SJSA1 (cell line): Measurements from ENCODE around the gene METRNL. TPM values are rescaled to one million over a fixed set of nuclear protein-coding genes. Genes with fewer than 3 reads are reported as not detected.

Source experiments
- DNase-seq, 2 experiments: peaks; one replicate each; pipeline ENCODE4 v3.0.0-alpha.2; 2015 to 2020; ENCODE audit warnings: low spot score in 2 of 2, low read depth in 1 of 2
- H3K27ac ChIP-seq: fragments of 250-450 bp; sonication (Bioruptor Pico); 2 replicates; pipeline ENCODE4 v1.5.1; 2020; ENCODE audit warnings: mild to moderate bottlenecking, moderate library complexity
- H3K27me3 ChIP-seq: fragments of 250-450 bp; sonication (Bioruptor Pico); replicated peaks from 2 replicates; pipeline ENCODE4 v1.5.1; 2020; ENCODE audit warnings: mild to moderate bottlenecking, moderate library complexity
- H3K36me3 ChIP-seq: fragments of 250-450 bp; sonication (Bioruptor Pico); 2 replicates; pipeline ENCODE4 v1.5.1; 2020; ENCODE audit warnings: mild to moderate bottlenecking
- H3K4me1 ChIP-seq: fragments of 250-450 bp; sonication (Bioruptor Pico); replicated peaks from 2 replicates; pipeline ENCODE4 v1.6.1; 2021; ENCODE audit warnings: mild to moderate bottlenecking
- H3K4me3 ChIP-seq: fragments of 250-450 bp; sonication (Bioruptor Pico); 2 replicates; pipeline ENCODE4 v1.5.1; 2020; ENCODE audit warnings: mild to moderate bottlenecking
- H3K9me3 ChIP-seq: fragments of 250-450 bp; sonication (Bioruptor Pico); replicated peaks from 2 replicates; pipeline ENCODE4 v1.5.1; 2020; ENCODE audit warnings: mild to moderate bottlenecking
- total RNA-seq: library from RNA; depleted of rRNA; stranded (reverse); fragments of >200 nt; shearing (Covaris generic); gene quantifications from 2 replicates; pipeline ENCODE4 v1.2.3, GENCODE V29; 2014

The METRNL gene
- total RNA-seq, 1 experiment from 2014 or later: 128 TPM

GRCh38 chr17:83084214-83084613, 4.8 kb downstream of the METRNL start:
- no peaks in the 10 kb centered on the region for H3K9me3 ChIP-seq
- peak overlapping the region; percentile 71 for H3K27ac ChIP-seq
- no peak for DNase-seq
- no peaks in the 10 kb centered on the region for H3K27me3 ChIP-seq
- peaks cover 47% of the 10 kb centered on the region for H3K4me1 ChIP-seq
- H3K36me3 ChIP-seq: peaks cover 76% of the 10 kb centered on the region
- H3K4me3 ChIP-seq: no peak overlapping the region

GRCh38 chr17:83084621-83085056, 5.2 kb downstream of the METRNL start:
- Histone ChIP-seq H3K36me3 (peaks cover 80% of the 10 kb centered on the region), H3K27ac (peak overlapping the region; percentile 71), H3K9me3 (no peaks in the 10 kb centered on the region), H3K4me1 (peaks cover 47% of the 10 kb centered on the region), H3K27me3 (no peaks in the 10 kb centered on the region), H3K4me3 (no peak overlapping the region)
- DNase-seq: no peak

DNA sequence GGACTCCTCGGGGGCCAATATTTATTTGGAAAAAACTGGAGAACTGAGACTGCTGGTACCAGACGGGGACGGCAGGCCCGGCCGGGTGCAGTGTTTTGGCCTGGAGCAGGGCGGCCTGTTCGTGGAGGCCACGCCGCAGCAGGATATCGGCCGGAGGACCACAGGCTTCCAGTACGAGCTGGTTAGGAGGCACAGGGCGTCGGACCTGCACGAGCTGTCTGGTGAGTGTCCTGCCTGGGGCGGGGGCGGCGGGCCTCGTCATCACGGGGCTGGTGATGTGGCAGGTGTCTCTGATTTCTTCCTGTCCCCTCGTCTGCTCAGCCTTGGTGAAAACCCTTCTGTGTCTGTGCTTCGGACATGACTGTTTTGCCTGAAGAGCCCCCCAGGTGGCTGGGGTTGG, 5.7 kb downstream of the METRNL start:
- no peak for DNase-seq
- peaks cover 47% of the 10 kb centered on the region for H3K4me1 ChIP-seq
- H3K4me3 ChIP-seq: no peak overlapping the region
- H3K27ac ChIP-seq: no peak overlapping the region
- H3K9me3 ChIP-seq: no peaks in the 10 kb centered on the region
- no peaks in the 10 kb centered on the region for H3K27me3 ChIP-seq
- peaks cover 81% of the 10 kb centered on the region for H3K36me3 ChIP-seq

- Histone ChIP-seq H3K36me3 (peaks cover 83% of the 10 kb centered on the region), H3K4me3 (no peak overlapping the region), H3K27me3 (no peaks in the 10 kb centered on the region), H3K27ac (no peak overlapping the region), H3K9me3 (no peaks in the 10 kb centered on the region), H3K4me1 (peaks cover 50% of the 10 kb centered on the region)
- no peak for DNase-seq
Observed at GRCh38 chr17:83085526-83086198, 6.3 kb downstream of the METRNL start.

DNA sequence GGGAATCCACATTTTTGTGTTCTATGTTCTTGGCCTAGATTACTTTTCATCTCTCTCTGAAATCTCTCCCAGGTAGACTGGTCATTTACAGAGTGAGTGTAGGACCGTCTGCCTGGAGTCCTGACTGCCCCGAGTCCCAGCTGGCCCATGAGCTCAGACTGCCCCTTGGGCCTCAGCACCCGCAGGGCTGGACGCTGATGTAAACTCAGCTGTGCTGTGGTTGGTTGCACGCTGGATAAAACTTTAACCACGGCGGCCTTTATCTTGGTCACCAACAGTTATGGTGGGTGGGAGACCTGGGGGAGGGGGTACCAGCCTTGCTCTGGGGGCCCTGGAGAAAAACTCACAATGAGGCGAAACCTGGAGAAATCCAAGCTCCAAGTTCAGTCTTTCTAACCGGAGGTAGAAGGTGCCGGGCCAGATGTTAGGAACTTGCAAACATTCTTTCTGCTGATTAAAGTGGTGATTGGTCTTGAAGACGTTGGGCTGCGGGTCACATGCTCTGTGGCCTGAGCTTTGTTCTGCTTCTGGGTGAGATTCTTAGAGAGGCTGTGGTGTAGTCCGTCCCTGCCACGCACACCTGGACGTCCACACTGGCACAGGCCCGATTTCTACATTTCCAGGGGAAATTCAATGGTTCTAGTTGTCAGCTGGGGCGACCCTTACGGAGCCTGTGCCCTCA, 6.9 kb downstream of the METRNL start:
- Histone ChIP-seq H3K27me3 (no peaks in the 10 kb centered on the region), H3K4me3 (no peak overlapping the region), H3K27ac (no peak overlapping the region), H3K36me3 (peaks cover 85% of the 10 kb centered on the region), H3K4me1 (peaks cover 52% of the 10 kb centered on the region), H3K9me3 (no peaks in the 10 kb centered on the region; the same call in 1 of the 2 replicates)
- no peak for DNase-seq

GRCh38 chr17:83086907-83087787, 7.7 kb downstream of the METRNL start:
- Histone ChIP-seq H3K9me3 (no peaks in the 10 kb centered on the region; the same call in 1 of the 2 replicates), H3K36me3 (peaks cover 85% of the 10 kb centered on the region), H3K27ac (no peak overlapping the region), H3K4me1 (peaks cover 45% of the 10 kb centered on the region), H3K27me3 (no peaks in the 10 kb centered on the region), H3K4me3 (no peak overlapping the region)
- no peak for DNase-seq

DNA sequence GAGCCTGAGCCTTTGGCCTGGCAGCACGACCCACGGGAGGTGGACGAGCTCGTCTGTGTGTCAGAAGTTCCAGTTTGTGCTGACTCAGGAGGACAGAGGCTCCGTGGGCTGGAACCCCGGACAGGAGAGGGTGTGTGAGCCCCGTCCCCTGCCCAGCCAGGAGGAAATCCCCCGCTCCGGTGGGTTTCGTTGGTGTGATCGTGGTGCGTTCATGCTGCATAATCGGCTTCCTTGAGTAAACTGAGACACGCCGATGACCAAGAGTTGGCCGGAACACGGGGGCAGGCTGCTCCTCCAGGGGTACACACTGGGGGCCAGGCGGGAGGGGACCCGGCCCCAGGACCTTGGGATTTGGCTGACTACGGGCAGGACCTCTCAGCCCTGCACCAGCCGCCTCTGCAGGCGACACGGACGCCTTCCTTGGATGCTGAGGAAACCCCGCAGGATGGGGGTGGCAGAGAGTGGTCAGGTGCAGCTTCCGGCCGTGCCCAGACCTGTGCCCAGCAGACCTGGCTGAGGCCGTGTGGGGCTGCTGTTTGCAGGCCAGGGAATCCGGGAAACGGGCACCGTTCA, 8.5 kb downstream of the METRNL start:
- no peak for DNase-seq
- Histone ChIP-seq H3K27ac (no peak overlapping the region), H3K36me3 (peaks cover 82% of the 10 kb centered on the region), H3K4me3 (no peak overlapping the region), H3K27me3 (no peaks in the 10 kb centered on the region), H3K4me1 (peaks cover 38% of the 10 kb centered on the region), H3K9me3 (no peaks in the 10 kb centered on the region; the same call in 1 of the 2 replicates)

- Histone ChIP-seq H3K27ac (no peak overlapping the region), H3K4me3 (no peak overlapping the region), H3K4me1 (peaks cover 32% of the 10 kb centered on the region), H3K36me3 (peaks cover 83% of the 10 kb centered on the region), H3K27me3 (no peaks in the 10 kb centered on the region), H3K9me3 (no peaks in the 10 kb centered on the region; the same call in 1 of the 2 replicates)
- DNase-seq: no peak
Observed at GRCh38 chr17:83088451-83088850, 9.0 kb downstream of the METRNL start.

DNA sequence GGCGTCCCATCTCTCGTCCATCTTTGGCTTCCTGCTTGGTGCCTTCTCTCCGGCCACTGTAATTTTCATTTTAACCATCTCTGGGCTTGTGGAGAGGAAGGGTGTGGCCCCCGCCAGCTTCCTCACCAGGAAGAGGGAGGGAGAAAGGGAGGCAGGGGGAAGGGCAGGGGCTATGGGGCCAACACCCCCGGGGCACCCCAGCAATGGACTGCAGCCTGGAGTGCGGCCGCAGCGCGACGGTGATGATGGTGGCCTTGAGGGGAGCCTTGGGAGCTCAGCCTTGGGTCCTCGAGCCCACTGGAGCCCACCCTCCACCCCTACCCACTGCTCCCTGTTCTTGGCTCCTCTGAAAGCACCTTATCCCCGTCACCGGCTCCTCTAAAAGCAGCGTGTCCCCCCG, 9.5 kb downstream of the METRNL start:
- no peak overlapping the region for H3K4me3 ChIP-seq
- no peaks in the 10 kb centered on the region; the same call in 1 of the 2 replicates for H3K9me3 ChIP-seq
- no peak overlapping the region for H3K27ac ChIP-seq
- H3K4me1 ChIP-seq: peaks cover 28% of the 10 kb centered on the region
- peaks cover 88% of the 10 kb centered on the region for H3K36me3 ChIP-seq
- no peaks in the 10 kb centered on the region for H3K27me3 ChIP-seq
- no peak for DNase-seq

- Histone ChIP-seq H3K27me3 (no peaks in the 10 kb centered on the region), H3K4me3 (no peak overlapping the region), H3K9me3 (no peaks in the 10 kb centered on the region; the same call in 1 of the 2 replicates), H3K4me1 (peaks cover 21% of the 10 kb centered on the region), H3K36me3 (peaks cover 90% of the 10 kb centered on the region), H3K27ac (no peak overlapping the region)
- no peak for DNase-seq
Observed at GRCh38 chr17:83089328-83090132, 10.1 kb downstream of the METRNL start.

DNA sequence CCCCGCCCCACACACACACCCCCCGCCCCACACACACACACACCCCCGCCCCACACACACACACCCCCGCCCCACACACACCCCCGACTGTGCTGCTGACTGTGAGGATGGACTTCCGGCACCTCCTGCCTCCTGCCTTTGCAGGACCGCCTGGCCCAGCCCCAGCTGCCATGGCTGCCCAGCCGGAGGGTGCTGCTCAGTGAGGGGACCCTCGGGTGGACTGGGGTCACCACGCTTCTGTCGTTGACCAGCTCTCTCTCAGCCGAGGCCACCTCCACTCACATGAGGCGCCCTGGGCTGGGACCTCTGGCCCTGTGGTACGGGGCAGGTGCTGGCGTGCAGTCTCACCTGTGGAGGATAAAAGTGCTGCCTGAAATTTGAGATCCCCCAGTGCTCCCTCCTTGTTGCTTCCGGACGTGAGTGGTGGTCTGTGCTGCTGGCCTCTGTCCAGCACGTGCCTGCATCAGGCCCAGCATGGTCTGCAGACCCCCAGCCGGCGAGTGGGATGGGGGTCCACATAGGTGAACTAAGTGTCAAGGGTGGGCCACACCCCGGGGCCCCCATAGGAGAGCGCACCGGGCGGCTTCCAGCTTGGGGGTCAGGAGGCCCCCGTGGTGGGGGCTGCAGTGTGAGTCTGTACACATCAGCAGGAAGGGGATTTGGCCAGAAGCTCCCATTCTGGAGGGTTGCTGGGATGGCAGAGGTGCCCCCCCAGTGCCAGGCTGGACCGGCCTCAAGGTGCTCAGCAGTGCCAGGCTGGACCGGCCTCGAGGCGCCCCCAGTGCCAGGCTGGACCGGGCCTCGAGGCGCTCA, 11.2 kb downstream of the METRNL start:
- no peaks in the 10 kb centered on the region; the same call in 1 of the 2 replicates for H3K9me3 ChIP-seq
- H3K27ac ChIP-seq: no peak overlapping the region

More for the DNA sequence above, 11.2 kb downstream of the METRNL start:
- DNase-seq: no peak
- Histone ChIP-seq H3K4me3 (no peak overlapping the region), H3K27me3 (no peaks in the 10 kb centered on the region), H3K36me3 (peaks cover 90% of the 10 kb centered on the region), H3K4me1 (peaks cover 11% of the 10 kb centered on the region)
